ENCODE data around the gene EIF5A2.
A peak's percentile ranks its signal among the peaks of the same experiment; 100 is the strongest.
"Not testable (repeated sequence)": the region's sequence is repeated elsewhere in the genome, so short reads cannot be mapped to it uniquely, and the experiment has no call there.

EIF5A2 gene

GRCh38 chr3:170908235-170909116 lies at the start of gene EIF5A2:
TSS of gene EIF5A2 (minus strand) at chr3:170908637. CDS start at chr3:170907806, 831 bp downstream.
- peak; percentile 97 for DNase-seq

GRCh38 chr3:170956647-170957046 lies 48.2 kb upstream of the EIF5A2 start:
- no peak for DNase-seq

GRCh38 chr3:170953736-170954135 lies 45.3 kb upstream of the EIF5A2 start:
- no peak for DNase-seq

GRCh38 chr3:170953229-170953628 lies 44.8 kb upstream of the EIF5A2 start:
- DNase-seq = no peak

- no peak for DNase-seq
These were observed 40.8 kb upstream of the EIF5A2 start for GRCh38 chr3:170949211-170949610.

GRCh38 chr3:170947018-170947769 lies 38.8 kb upstream of the EIF5A2 start:
- DNase-seq = no peak

- DNase-seq = no peak
These were observed 33.6 kb upstream of the EIF5A2 start for GRCh38 chr3:170942011-170942410.

GRCh38 chr3:170941551-170941950 lies 33.1 kb upstream of the EIF5A2 start:
- no peak for DNase-seq

GRCh38 chr3:170933039-170933438 lies 24.6 kb upstream of the EIF5A2 start:
- DNase-seq = not testable (repeated sequence)

- DNase-seq = not testable (repeated sequence)
These were observed 15.1 kb upstream of the EIF5A2 start for GRCh38 chr3:170923553-170923952.

- DNase-seq = no peak
These were observed 10.3 kb upstream of the EIF5A2 start for GRCh38 chr3:170918715-170919114.

- DNase-seq = no peak
These were observed 6.3 kb upstream of the EIF5A2 start for GRCh38 chr3:170914690-170915089.

- DNase-seq = no peak
These were observed 5.8 kb upstream of the EIF5A2 start for GRCh38 chr3:170914212-170914611.

GRCh38 chr3:170911051-170911450 lies 2.6 kb upstream of the EIF5A2 start:
- no peak for DNase-seq

- DNase-seq = no peak
These were observed 2.1 kb upstream of the EIF5A2 start for GRCh38 chr3:170910542-170910941.

GRCh38 chr3:170909129-170909903 lies 879 bp upstream of the EIF5A2 start:
- DNase-seq = peak; percentile 7

GRCh38 chr3:170907637-170908234 lies 701 bp downstream of the EIF5A2 start:
- DNase-seq = peak; percentile 5

- DNase-seq = no peak
These were observed 2.6 kb downstream of the EIF5A2 start for GRCh38 chr3:170905862-170906261.

- no peak for DNase-seq
These were observed 5.3 kb downstream of the EIF5A2 start for GRCh38 chr3:170903123-170903522.

- DNase-seq = no peak
These were observed 9.0 kb downstream of the EIF5A2 start for GRCh38 chr3:170899455-170899854.

- DNase-seq = no peak
These were observed 10.5 kb downstream of the EIF5A2 start for GRCh38 chr3:170897978-170898377.

- DNase-seq = not testable (repeated sequence)
These were observed 11.2 kb downstream of the EIF5A2 start for GRCh38 chr3:170897199-170897598.

- no peak for DNase-seq
These were observed 11.7 kb downstream of the EIF5A2 start for GRCh38 chr3:170896781-170897180.
